CD14-positive monocyte (primary cell): Measurements from ENCODE around the gene GFPT2. TPM values are rescaled to one million over a fixed set of nuclear protein-coding genes. Genes with fewer than 3 reads are reported as not detected.
A peak's percentile ranks its signal among the peaks of the same experiment; 100 is the strongest.

Experiments
- DNase-seq, 3 donors: peaks; one replicate each; pipeline ENCODE4 v3.0.0-alpha.2; 2011 to 2022
- H2AFZ ChIP-seq: 2 replicates; pipeline ENCODE4 v1.6.0; 2012; ENCODE audit warnings: mild to moderate bottlenecking, low read depth, low read length, inconsistent platforms; ENCODE audit not compliant: insufficient read depth, poor library complexity, severe bottlenecking
- H3K27ac ChIP-seq, 2 donors: 1 replicate in 1 of 2; 2 replicates in 1 of 2; pipeline ENCODE4 v1.5.1; 2012 to 2013; ENCODE audit warnings: low read length in 2 of 2, control low read depth in 1 of 2, inconsistent platforms in 1 of 2, low read depth in 1 of 2, mild to moderate bottlenecking in 1 of 2
- H3K27me3 ChIP-seq, 2 donors: one replicate each; pipeline versions ENCODE4 v1.6.0 to v1.6.1; 2011 to 2013; ENCODE audit warnings: low read length in 2 of 2; ENCODE audit not compliant: control insufficient read depth in 2 of 2, insufficient read depth in 2 of 2
- H3K36me3 ChIP-seq, 2 donors: replicated peaks in 1 of 2; 1 replicate in 1 of 2; 2 replicates in 1 of 2; pipeline versions ENCODE4 v1.5.1 to v1.6.1; 2012 to 2013; ENCODE audit warnings: low read length in 2 of 2, control low read depth in 1 of 2, inconsistent platforms in 1 of 2, mild to moderate bottlenecking in 1 of 2; ENCODE audit not compliant: insufficient read depth in 2 of 2, control insufficient read depth in 1 of 2
- H3K4me1 ChIP-seq, 2 donors: 1 replicate in 1 of 2; 2 replicates in 1 of 2; pipeline versions ENCODE4 v1.5.1 to v1.6.1; 2012 to 2013; ENCODE audit warnings: low read length in 2 of 2, control low read depth in 1 of 2, inconsistent platforms in 1 of 2, mild to moderate bottlenecking in 1 of 2, moderate library complexity in 1 of 2; ENCODE audit not compliant: insufficient read depth in 2 of 2, control insufficient read depth in 1 of 2
- H3K4me2 ChIP-seq: replicated peaks from 2 replicates; pipeline ENCODE3; 2012; ENCODE audit warnings: low read length, moderate library complexity, mild to moderate bottlenecking; ENCODE audit not compliant: poor library complexity, severe bottlenecking; ENCODE audit errors: extremely low read depth
- H3K4me3 ChIP-seq, 3 experiments: fragments of 200-600 bp in 1 of 3; sonication (generic) in 1 of 3; replicated peaks in 1 of 3; 1 replicate in 2 of 3; 2 replicates in 1 of 3; pipeline ENCODE4 v1.5.1; 2011 to 2013; ENCODE audit warnings: low read length in 3 of 3, mild to moderate bottlenecking in 3 of 3, control low read depth in 2 of 3, low read depth in 2 of 3, inconsistent platforms in 1 of 3, moderate library complexity in 1 of 3
- H3K79me2 ChIP-seq: 2 replicates; pipeline ENCODE4 v1.6.0; 2012; ENCODE audit warnings: mild to moderate bottlenecking, control low read depth, inconsistent platforms, low read length, moderate library complexity; ENCODE audit not compliant: insufficient read depth
- H3K9ac ChIP-seq: 2 replicates; pipeline ENCODE4 v1.6.0; 2017; ENCODE audit warnings: low read length, mild to moderate bottlenecking; ENCODE audit not compliant: insufficient read depth, poor library complexity, severe bottlenecking
- H3K9me3 ChIP-seq, 2 donors: replicated peaks in 1 of 2; 1 replicate in 1 of 2; 2 replicates in 1 of 2; pipeline versions ENCODE4 v1.5.1 to v1.6.1; 2012 to 2013; ENCODE audit warnings: low read length in 2 of 2, control low read depth in 1 of 2; ENCODE audit not compliant: control insufficient read depth in 1 of 2, insufficient read depth in 1 of 2
- H4K20me1 ChIP-seq: 2 replicates; pipeline ENCODE4 v1.6.0; 2012; ENCODE audit warnings: mild to moderate bottlenecking, low read length, control low read depth, moderate library complexity; ENCODE audit not compliant: insufficient read depth
- H3K27ac Mint-ChIP-seq, 7 donors: one replicate each; pipeline ENCODE4 v1.8.0; 2020; ENCODE audit warnings: mild to moderate bottlenecking in 7 of 7, mixed read lengths in 7 of 7, moderate library complexity in 6 of 7, inconsistent platforms in 2 of 7
- H3K27me3 Mint-ChIP-seq, 3 donors: one replicate each; pipeline ENCODE4 v1.8.0; 2021 to 2022; ENCODE audit warnings: low read depth in 3 of 3, mild to moderate bottlenecking in 3 of 3, mixed read lengths in 3 of 3, moderate library complexity in 3 of 3, inconsistent platforms in 1 of 3
- H3K36me3 Mint-ChIP-seq, 2 donors: one replicate each; pipeline ENCODE4 v1.8.0; 2020; ENCODE audit warnings: mixed read lengths in 2 of 2, inconsistent platforms in 1 of 2, mild to moderate bottlenecking in 1 of 2
- H3K4me1 Mint-ChIP-seq: one replicate; pipeline ENCODE4 v1.8.0; 2020; ENCODE audit warnings: mild to moderate bottlenecking, mixed read lengths
- H3K4me3 Mint-ChIP-seq, 2 donors: one replicate each; pipeline ENCODE4 v1.8.0; 2020; ENCODE audit warnings: mild to moderate bottlenecking in 2 of 2, mixed read lengths in 2 of 2, moderate library complexity in 1 of 2
- H3K9me3 Mint-ChIP-seq, 7 donors: one replicate each; pipeline ENCODE4 v1.8.0; 2020 to 2022; ENCODE audit warnings: mixed read lengths in 7 of 7, mild to moderate bottlenecking in 6 of 7, moderate library complexity in 6 of 7, inconsistent platforms in 2 of 7
- whole genome bisulfite sequencing: methylation state at CpG from one replicate; pipeline ENCODE4 v1.1.5; 2013; ENCODE audit warnings: missing lambda C conversion rate; ENCODE audit not compliant: insufficient coverage; 5-methylcytosine and 5-hydroxymethylcytosine counted together
- intact Hi-C, 2 donors: fragments of 100-400 bp; cut with micrococcal nuclease; formaldehyde crosslinking; loops; one replicate each; pipeline versions ENCODE4 v1.15.0 to v1.15.1; 2023
- polyA plus RNA-seq, 3 donors: library from polyadenylated mRNA; depleted of rRNA in 1 of 3; unstranded in 2 of 3; stranded (reverse) in 1 of 3; fragments of 300-500 nt in 2 of 3; fragments of >200 nt in 1 of 3; fragmentation: Illumina TruSeq in 2 of 3; gene quantifications; 1 replicate in 2 of 3; 2 replicates in 1 of 3; pipeline ENCODE4 v1.2.3, GENCODE V29; 2012 to 2021
- TF ChIP-seq, protein P1 (sequence below): fragments of 200-600 bp; IDR thresholded peaks from one replicate; pipeline ENCODE4 v1.8.0; 2022; ENCODE audit warnings: antibody characterized with exemption, mild to moderate bottlenecking

GFPT2 gene
- polyA plus RNA-seq, 3 donors = not detected

GRCh38 chr5:180297587-180298282 is 55.4 kb downstream of the GFPT2 start:
- Histone ChIP-seq H4K20me1 (peaks cover 4% of the 10 kb centered on the region), H3K36me3 (no peaks in the 10 kb centered on the region), H3K27ac (no peak overlapping the region), H3K27me3 (no peaks in the 10 kb centered on the region), H3K9ac (no peak overlapping the region), H3K4me2 (no peak overlapping the region), H3K9me3 (no peaks in the 10 kb centered on the region), H3K4me1 (peaks cover 15 to 16% of the 10 kb centered on the region in 2 donors), H3K79me2 (no peaks in the 10 kb centered on the region), H2AFZ (no peak overlapping the region), H3K4me3 (no peak overlapping the region)
- intact Hi-C loops = loop anchor here (10.0 kb wide), 1 partner anchor 197 kb away; the partner anchor contains the start of gene CNOT6 (in 2 of the 2)
- H3K27me3 Mint-ChIP-seq = peaks cover 0 to 6% (median 3%) of the 10 kb centered on the region in 3 donors
- H3K27ac Mint-ChIP-seq = peak overlapping the region in 2 of 7 donors; percentile 46 to 66
- TF ChIP-seq, protein P1, sequence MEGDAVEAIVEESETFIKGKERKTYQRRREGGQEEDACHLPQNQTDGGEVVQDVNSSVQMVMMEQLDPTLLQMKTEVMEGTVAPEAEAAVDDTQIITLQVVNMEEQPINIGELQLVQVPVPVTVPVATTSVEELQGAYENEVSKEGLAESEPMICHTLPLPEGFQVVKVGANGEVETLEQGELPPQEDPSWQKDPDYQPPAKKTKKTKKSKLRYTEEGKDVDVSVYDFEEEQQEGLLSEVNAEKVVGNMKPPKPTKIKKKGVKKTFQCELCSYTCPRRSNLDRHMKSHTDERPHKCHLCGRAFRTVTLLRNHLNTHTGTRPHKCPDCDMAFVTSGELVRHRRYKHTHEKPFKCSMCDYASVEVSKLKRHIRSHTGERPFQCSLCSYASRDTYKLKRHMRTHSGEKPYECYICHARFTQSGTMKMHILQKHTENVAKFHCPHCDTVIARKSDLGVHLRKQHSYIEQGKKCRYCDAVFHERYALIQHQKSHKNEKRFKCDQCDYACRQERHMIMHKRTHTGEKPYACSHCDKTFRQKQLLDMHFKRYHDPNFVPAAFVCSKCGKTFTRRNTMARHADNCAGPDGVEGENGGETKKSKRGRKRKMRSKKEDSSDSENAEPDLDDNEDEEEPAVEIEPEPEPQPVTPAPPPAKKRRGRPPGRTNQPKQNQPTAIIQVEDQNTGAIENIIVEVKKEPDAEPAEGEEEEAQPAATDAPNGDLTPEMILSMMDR = no peak
- H3K4me1 Mint-ChIP-seq = peaks cover 21% of the 10 kb centered on the region
- no peak for DNase-seq
- WGBS = 100% methylated on average over 1 of the region's 2 CpGs
- H3K9me3 Mint-ChIP-seq = peaks cover 0 to 7% (median 2%) of the 10 kb centered on the region in 7 donors
- no peaks in the 10 kb centered on the region for H3K36me3 Mint-ChIP-seq
- no peak overlapping the region for H3K4me3 Mint-ChIP-seq

GRCh38 chr5:180296771-180297170 is 56.4 kb downstream of the GFPT2 start:
- TF ChIP-seq, protein P1 = no peak
- Histone ChIP-seq H3K4me2 (no peak overlapping the region), H3K4me3 (no peak overlapping the region), H3K4me1 (peaks cover 15 to 23% of the 10 kb centered on the region in 2 donors), H3K27me3 (no peaks in the 10 kb centered on the region), H3K36me3 (no peaks in the 10 kb centered on the region), H3K9me3 (no peaks in the 10 kb centered on the region), H4K20me1 (peaks cover 4% of the 10 kb centered on the region), H3K27ac (no peak overlapping the region), H2AFZ (no peak overlapping the region), H3K79me2 (no peaks in the 10 kb centered on the region), H3K9ac (no peak overlapping the region)
- H3K4me3 Mint-ChIP-seq = no peak overlapping the region
- WGBS = no CpG with 5 or more reads among the region's 7 CpGs
- H3K36me3 Mint-ChIP-seq = no peaks in the 10 kb centered on the region
- H3K27me3 Mint-ChIP-seq = peaks cover 0 to 4% (median 0%) of the 10 kb centered on the region in 3 donors
- H3K9me3 Mint-ChIP-seq = peaks cover 0 to 7% (median 2%) of the 10 kb centered on the region in 7 donors
- DNase-seq = peak in 2 of 3 donors; percentile 9 to 27
- H3K4me1 Mint-ChIP-seq = peaks cover 23% of the 10 kb centered on the region
- peak overlapping the region in 1 of 7 donors; percentile 18 for H3K27ac Mint-ChIP-seq
- intact Hi-C loops = loop anchor here (10.0 kb wide), 1 partner anchor 198 kb away; the partner anchor contains the start of gene CNOT6 (in 2 of the 2)
